Spleen (tissue), 7 donors: ENCODE results near the gene SH3D19.

Experiments
- POLR2A ChIP-seq, 3 donors: fragments of 450-650 bp; IDR thresholded peaks; one replicate each; pipeline ENCODE4 v1.5.1; 2017; ENCODE audit warnings: antibody characterized with exemption in 3 of 3, mild to moderate bottlenecking in 1 of 3
- TF ChIP-seq, protein P1 (sequence below), 11 experiments: fragments of 200-600 bp in 7 of 11; fragments of 450-650 bp in 4 of 11; sonication (generic) in 4 of 11; IDR thresholded peaks in 8 of 11; conservative IDR thresholded peaks in 3 of 11; 1 replicate in 7 of 11; 2 replicates in 4 of 11; pipeline versions ENCODE4 v1.4.0 to v1.8.0; 2016 to 2021; ENCODE audit warnings: antibody characterized with exemption in 11 of 11, inconsistent platforms in 4 of 11, mild to moderate bottlenecking in 1 of 11
- donor health status: DM: no; HTN: no; CAD: no; lungs with moderate emphysema.
- donor health status: DM: no; HTN: no; CAD: no.
- donor health status: DM: no; HTN: no; CAD: no.

DNA sequence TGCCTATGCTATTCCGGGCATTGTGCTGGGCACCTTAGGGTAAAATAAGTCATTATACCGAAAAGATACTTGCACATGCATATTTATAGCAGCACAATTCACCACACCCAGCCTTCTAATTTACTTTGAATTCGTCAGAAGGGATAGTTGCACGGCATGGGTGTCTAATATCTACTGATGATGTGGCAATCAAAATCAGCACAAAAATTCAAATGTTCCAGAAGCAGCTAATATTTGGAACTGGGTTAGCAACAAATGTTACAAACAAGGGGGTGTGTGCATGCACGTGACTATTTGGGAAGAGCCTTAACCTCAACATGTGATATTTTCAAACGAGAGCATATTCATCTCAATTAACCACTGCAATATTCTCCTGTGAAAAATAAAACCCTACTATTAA, 128.2 kb downstream of the SH3D19 start:
- TF ChIP-seq, protein P1, sequence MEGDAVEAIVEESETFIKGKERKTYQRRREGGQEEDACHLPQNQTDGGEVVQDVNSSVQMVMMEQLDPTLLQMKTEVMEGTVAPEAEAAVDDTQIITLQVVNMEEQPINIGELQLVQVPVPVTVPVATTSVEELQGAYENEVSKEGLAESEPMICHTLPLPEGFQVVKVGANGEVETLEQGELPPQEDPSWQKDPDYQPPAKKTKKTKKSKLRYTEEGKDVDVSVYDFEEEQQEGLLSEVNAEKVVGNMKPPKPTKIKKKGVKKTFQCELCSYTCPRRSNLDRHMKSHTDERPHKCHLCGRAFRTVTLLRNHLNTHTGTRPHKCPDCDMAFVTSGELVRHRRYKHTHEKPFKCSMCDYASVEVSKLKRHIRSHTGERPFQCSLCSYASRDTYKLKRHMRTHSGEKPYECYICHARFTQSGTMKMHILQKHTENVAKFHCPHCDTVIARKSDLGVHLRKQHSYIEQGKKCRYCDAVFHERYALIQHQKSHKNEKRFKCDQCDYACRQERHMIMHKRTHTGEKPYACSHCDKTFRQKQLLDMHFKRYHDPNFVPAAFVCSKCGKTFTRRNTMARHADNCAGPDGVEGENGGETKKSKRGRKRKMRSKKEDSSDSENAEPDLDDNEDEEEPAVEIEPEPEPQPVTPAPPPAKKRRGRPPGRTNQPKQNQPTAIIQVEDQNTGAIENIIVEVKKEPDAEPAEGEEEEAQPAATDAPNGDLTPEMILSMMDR (IDR thresholded peaks at IDR 0.05 in 8 of 11, conservative IDR thresholded peaks at IDR 0.05 in 3 of 11) = no peak
- no peak for TF ChIP-seq POLR2A (IDR thresholded peaks at IDR 0.05)
